GM12801 (cell line): ENCODE results near the gene ZNF629.

ENCODE experiments used
- TF ChIP-seq, protein P1 (sequence below): IDR thresholded peaks from one replicate; pipeline ENCODE4 v1.5.1; 2011; ENCODE audit warnings: control low read depth; ENCODE audit not compliant: insufficient read length; ENCODE audit errors: extremely low read depth

Gene ZNF629

GRCh38 chr16:30813821-30814189 is 26.8 kb upstream of the ZNF629 start:
- TF ChIP-seq, protein P1, sequence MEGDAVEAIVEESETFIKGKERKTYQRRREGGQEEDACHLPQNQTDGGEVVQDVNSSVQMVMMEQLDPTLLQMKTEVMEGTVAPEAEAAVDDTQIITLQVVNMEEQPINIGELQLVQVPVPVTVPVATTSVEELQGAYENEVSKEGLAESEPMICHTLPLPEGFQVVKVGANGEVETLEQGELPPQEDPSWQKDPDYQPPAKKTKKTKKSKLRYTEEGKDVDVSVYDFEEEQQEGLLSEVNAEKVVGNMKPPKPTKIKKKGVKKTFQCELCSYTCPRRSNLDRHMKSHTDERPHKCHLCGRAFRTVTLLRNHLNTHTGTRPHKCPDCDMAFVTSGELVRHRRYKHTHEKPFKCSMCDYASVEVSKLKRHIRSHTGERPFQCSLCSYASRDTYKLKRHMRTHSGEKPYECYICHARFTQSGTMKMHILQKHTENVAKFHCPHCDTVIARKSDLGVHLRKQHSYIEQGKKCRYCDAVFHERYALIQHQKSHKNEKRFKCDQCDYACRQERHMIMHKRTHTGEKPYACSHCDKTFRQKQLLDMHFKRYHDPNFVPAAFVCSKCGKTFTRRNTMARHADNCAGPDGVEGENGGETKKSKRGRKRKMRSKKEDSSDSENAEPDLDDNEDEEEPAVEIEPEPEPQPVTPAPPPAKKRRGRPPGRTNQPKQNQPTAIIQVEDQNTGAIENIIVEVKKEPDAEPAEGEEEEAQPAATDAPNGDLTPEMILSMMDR = no peak

DNA sequence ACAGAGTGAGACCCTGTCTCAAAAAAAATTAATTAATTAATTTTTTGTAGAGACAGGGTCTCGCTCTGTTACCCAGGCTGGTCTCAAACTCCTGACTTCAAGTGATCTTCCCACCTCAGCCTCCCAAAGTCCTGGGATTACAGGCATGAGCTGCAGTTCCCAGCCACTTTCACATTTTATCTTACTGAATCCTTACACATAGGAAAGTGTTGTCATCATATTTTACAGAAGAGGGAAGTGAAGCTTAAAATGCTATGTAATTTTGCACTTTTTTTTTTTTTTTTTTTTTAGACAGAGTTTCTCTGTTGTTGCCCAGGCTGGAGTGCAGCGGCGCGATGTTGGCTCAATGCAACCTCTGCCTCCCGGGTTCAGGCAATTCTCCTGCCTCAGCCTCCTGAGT is 21.1 kb upstream of the ZNF629 start:
- TF ChIP-seq, protein P1 = no peak

DNA sequence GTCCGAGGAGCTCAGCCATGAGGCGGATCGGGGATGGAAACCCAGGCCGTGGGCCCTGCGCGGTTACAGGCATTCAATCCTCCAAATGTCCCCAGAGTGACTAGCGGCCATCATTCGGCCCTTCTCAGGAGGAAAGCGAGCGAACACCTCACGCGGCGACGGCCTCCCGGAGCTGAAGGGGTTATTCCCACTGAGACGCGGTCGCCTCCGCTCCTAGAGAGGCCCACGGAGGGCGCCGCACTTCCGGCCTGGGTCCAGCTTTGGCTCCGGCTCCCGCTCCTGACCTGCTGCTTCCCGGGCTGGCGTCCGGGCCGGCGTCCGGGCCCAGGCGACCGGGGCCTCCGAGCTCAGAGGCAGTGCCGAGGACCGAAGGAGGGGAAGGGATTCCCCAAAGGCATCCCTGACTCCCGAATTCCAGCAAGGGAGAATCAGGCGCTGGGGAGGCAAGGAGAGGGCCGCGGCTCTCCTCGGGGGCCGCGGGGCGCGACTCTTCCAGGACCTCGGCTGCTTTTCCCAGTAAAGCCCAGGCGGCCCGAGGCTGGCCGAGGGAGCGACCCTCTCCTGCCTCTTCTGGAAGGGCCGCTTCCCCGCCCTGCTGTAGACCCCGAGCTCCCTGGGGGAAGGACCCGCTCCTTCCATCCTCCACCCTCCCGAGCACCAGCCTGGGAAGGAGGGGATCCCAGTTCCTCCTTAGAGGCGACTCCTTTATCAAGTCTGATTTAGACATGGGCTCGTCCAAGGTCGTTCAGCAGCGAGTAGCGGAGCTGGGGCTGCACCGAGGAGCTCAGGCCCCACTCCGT is 18.6 kb upstream of the ZNF629 start:
- TF ChIP-seq, protein P1 = no peak

- TF ChIP-seq, protein P1 = no peak
Measured at GRCh38 chr16:30805056-30805369, 18.0 kb upstream of the ZNF629 start.

GRCh38 chr16:30802936-30803335 is 15.9 kb upstream of the ZNF629 start:
- TF ChIP-seq, protein P1 = no peak

GRCh38 chr16:30797670-30798309 is 10.8 kb upstream of the ZNF629 start:
- TF ChIP-seq, protein P1 = no peak

DNA sequence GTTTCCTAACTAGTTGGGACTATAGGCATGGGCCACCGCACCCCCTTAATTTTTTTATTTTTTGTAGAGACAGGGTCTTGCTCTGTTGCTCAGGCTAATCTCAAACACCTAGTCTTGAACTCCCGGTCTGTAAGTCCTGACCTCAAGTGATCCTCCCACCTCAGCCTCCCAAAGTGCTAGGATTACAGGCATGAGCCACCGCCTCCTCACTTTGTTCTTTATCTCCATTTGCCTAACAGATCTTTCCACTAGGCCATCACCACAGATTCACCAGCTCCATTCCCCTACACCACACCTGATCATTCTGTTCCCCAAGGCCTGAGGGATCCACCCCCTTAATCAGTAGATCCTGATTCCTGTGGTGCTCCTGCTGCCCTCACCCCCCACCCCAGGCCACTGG is 7.6 kb upstream of the ZNF629 start:
- TF ChIP-seq, protein P1 = no peak
